Small intestine (tissue), 16 donors: ENCODE measurements around the gene TMEM43. TPM values are rescaled to one million over a fixed set of nuclear protein-coding genes. Genes with fewer than 3 reads are reported as not detected.
"Not testable (repeated sequence)": the region's sequence is repeated elsewhere in the genome, so short reads cannot be mapped to it uniquely, and the experiment has no call there.

Experiments used
- DNase-seq, 2 donors: peaks; one replicate each; pipeline versions ENCODE4 v3.0.0 to v3.0.0-alpha.2; 2013
- FAIRE-seq: peaks from 2 replicates; lab custom pipeline; 2012; peaks lifted over from hg19 to GRCh38; lab: Jason Lieb, UNC
- H3K27ac ChIP-seq, 3 donors: one replicate each; pipeline ENCODE4 v1.5.1; 2013; ENCODE audit warnings: low read length in 2 of 3, mild to moderate bottlenecking in 2 of 3, control low read depth in 1 of 3, inconsistent platforms in 1 of 3, low read depth in 1 of 3, moderate library complexity in 1 of 3
- H3K27me3 ChIP-seq, 3 donors: one replicate each; pipeline ENCODE4 v1.6.1; 2013; ENCODE audit warnings: low read length in 3 of 3, inconsistent platforms in 1 of 3; ENCODE audit not compliant: control insufficient read depth in 3 of 3, insufficient read depth in 3 of 3
- H3K36me3 ChIP-seq, 3 donors: one replicate each; pipeline ENCODE4 v1.6.1; 2013; ENCODE audit warnings: low read length in 3 of 3, inconsistent platforms in 1 of 3, low read depth in 1 of 3, mild to moderate bottlenecking in 1 of 3, moderate library complexity in 1 of 3; ENCODE audit not compliant: control insufficient read depth in 3 of 3, insufficient read depth in 2 of 3
- H3K4me1 ChIP-seq, 3 donors: one replicate each; pipeline ENCODE4 v1.6.1; 2013; ENCODE audit warnings: low read length in 2 of 3, inconsistent platforms in 1 of 3, low read depth in 1 of 3, mild to moderate bottlenecking in 1 of 3, moderate library complexity in 1 of 3; ENCODE audit not compliant: control insufficient read depth in 3 of 3, insufficient read depth in 2 of 3
- H3K4me3 ChIP-seq, 3 donors: one replicate each; pipeline ENCODE4 v1.5.1; 2013; ENCODE audit warnings: low read length in 3 of 3, control low read depth in 1 of 3, inconsistent platforms in 1 of 3, low read depth in 1 of 3, mild to moderate bottlenecking in 1 of 3, moderate library complexity in 1 of 3
- H3K9me3 ChIP-seq, 2 donors: one replicate each; pipeline ENCODE4 v1.6.1; 2013; ENCODE audit warnings: low read depth in 1 of 2, low read length in 1 of 2; ENCODE audit not compliant: control insufficient read depth in 2 of 2, insufficient read depth in 1 of 2
- WGBS, 3 donors: extraction: QIAGEN DNeasy Blood & Tissue Kit; methylation state at CpG; one replicate each; pipeline ENCODE4 v1.1.7; 2013; 5-methylcytosine and 5-hydroxymethylcytosine counted together
- long read RNA-seq, 10 donors: transcript quantifications; one replicate each; lab custom pipeline, GENCODE V29; 2026
- polyA plus RNA-seq, 4 donors: library from polyadenylated mRNA; stranded (reverse) in 3 of 4; unstranded in 1 of 4; fragments of 200-250 nt in 3 of 4; fragments of 120-200 nt in 1 of 4; gene quantifications; one replicate each; pipeline versions ENCODE4 v1.2.1 to v1.2.3, GENCODE V29; 2013
- donor health status: healthy with polysubstance abuse.
- donor health status: control.
- donor health status: control.
- donor health status: Bipolar disorder and iron deficiency.
- donor health status: healthy.

TMEM43 gene, protein sequence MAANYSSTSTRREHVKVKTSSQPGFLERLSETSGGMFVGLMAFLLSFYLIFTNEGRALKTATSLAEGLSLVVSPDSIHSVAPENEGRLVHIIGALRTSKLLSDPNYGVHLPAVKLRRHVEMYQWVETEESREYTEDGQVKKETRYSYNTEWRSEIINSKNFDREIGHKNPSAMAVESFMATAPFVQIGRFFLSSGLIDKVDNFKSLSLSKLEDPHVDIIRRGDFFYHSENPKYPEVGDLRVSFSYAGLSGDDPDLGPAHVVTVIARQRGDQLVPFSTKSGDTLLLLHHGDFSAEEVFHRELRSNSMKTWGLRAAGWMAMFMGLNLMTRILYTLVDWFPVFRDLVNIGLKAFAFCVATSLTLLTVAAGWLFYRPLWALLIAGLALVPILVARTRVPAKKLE
- 10 to 100 TPM; 11.9 to 37.5 (median 22.9) TPM for polyA plus RNA-seq
- long read RNA-seq, donor 1 = 0 reads
- long read RNA-seq, donor 2, partial matches to known transcripts = 0 of 3 reads
- long read RNA-seq, donor 2, other reads (novel, unspliced or antisense) = 0 of 3 reads
- long read RNA-seq, donor 3, partial matches to known transcripts = 0 of 4 reads
- long read RNA-seq, donor 3, other reads (novel, unspliced or antisense) = 0 of 4 reads
- long read RNA-seq, donor 4 = 0 reads
- long read RNA-seq, donor 5 = 0 reads
- long read RNA-seq, donor 6, transcript TMEM43-201 (12 exons, 3,341 nt) = major isoform, 7 of 7 reads
- long read RNA-seq, donor 6, partial matches to known transcripts = 0 of 7 reads
- long read RNA-seq, donor 6, other reads (novel, unspliced or antisense) = 0 of 7 reads
- long read RNA-seq, donor 7 = 0 reads
- long read RNA-seq, donor 8 = 0 reads
- long read RNA-seq, donor 9 = 0 reads
- long read RNA-seq, donor 10, transcript TMEM43-201 (12 exons, 3,341 nt) = major isoform, 14 of 14 reads
- long read RNA-seq, donor 10, partial matches to known transcripts = 0 of 14 reads
- long read RNA-seq, donor 10, other reads (novel, unspliced or antisense) = 0 of 14 reads

DNA sequence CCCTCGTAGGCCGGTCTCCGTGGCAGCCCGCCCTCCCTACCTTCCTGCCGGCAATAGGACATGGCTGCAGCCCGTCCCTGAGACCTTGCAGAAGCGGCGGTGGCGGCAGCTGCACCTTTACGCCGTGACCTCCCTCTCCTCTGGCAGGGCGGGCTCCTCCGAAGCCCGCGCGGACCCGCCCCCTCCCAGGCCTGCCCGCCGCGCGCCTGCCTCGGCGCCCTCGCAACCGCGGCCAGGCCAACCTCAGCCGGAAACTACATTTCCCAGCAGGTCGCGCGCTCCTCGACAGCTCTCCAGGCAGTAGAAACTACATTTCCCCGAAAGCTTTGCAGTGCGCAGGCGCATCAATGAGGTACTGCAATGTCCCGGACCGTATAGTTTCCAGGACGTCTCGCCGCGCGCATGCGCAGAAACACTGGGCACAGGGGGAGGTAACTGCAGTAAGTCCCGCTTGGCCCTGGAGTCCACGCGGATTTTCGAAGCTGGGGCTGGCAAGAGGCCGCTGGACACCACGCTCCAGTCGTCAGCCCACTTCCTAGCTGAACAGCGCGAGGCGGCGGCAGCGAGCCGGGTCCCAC lies at the start of gene TMEM43, which contains the start of gene CHCHD4:
Gene TMEM43, plus strand, starts transcription at position 438 of the 578 bp plus-strand sequence. CDS start 142 bp downstream, outside the sequence.
Gene CHCHD4, minus strand, starts transcription at position 256 of the 578 bp plus-strand sequence. Its CDS starts 194 bp downstream, at position 62.
- Histone ChIP-seq H3K27ac (peak within 1 kb of the TSS; percentile 80 to 94 (median 91)), H3K4me1 (peaks cover 8 to 50% (median 14%) of the 10 kb centered on the region in 3 donors), H3K36me3 (peaks cover 0 to 32% (median 2%) of the 10 kb centered on the region in 3 donors), H3K9me3 (no peaks in the 10 kb centered on the region), H3K4me3 (peak within 1 kb of the TSS; percentile 80 to 97 (median 84)), H3K27me3 (no peaks in the 10 kb centered on the region)
- 0 to 1% (median 0%) methylated on average over 45 to 55 of the region's 55 CpGs for WGBS, 3 donors
- DNase-seq (peak; percentile 99 to 100), FAIRE-seq (no peak)

- H3K9me3 ChIP-seq = peaks cover 0 to 10% of the 10 kb centered on the region in 2 donors
- WGBS, 3 donors = 70 to 77% (median 71%) methylated on average over 3 of the region's 3 CpGs
- H3K4me1 ChIP-seq, H3K4me3 ChIP-seq, H3K27ac ChIP-seq, H3K36me3 ChIP-seq, DNase-seq, FAIRE-seq, H3K27me3 ChIP-seq: not testable (repeated sequence)
These were observed 49.6 kb upstream of the TMEM43 start for GRCh38 chr3:14075233-14075632.

GRCh38 chr3:14077310-14077709 lies 47.5 kb upstream of the TMEM43 start:
- H3K27me3 ChIP-seq = no peaks in the 10 kb centered on the region
- H3K9me3 ChIP-seq = peaks cover 0 to 16% of the 10 kb centered on the region in 2 donors
- H3K27ac ChIP-seq = no peak overlapping the region
- WGBS, 3 donors = 90 to 98% (median 96%) methylated on average over 1 of the region's 1 CpG
- FAIRE-seq (no peak), DNase-seq (no peak)
- H3K4me3 ChIP-seq = no peak overlapping the region
- no peaks in the 10 kb centered on the region for H3K4me1 ChIP-seq
- H3K36me3 ChIP-seq = no peaks in the 10 kb centered on the region

DNA sequence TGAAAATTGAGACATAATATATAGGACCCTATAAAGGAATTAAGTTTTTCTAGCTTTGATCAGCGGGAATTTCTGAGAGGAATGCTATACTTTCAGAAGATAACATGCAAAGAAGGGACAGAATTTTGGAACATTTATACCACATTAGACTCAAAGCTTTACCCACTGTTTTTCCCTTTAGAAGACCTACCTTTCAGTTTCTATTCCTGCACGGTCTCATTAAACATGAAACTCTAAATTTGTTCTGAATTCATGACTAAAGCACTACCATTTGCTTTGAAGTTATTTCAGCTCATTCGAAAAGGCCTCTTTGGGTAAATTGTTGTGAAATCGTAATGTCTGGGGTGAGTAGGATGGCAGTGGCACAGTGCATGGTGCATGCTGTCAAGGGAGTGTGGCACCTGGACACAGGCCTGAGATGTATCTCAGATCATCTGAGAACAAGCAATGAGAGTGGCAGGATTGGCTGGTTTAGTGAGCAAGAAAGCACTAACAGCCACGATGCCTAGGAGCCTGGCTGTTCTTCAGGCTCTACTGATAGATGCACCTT lies 42.7 kb upstream of the TMEM43 start:
- Histone ChIP-seq H3K4me3 (no peak overlapping the region), H3K36me3 (no peaks in the 10 kb centered on the region), H3K9me3 (peaks cover 0 to 16% of the 10 kb centered on the region in 2 donors), H3K27me3 (no peaks in the 10 kb centered on the region), H3K4me1 (no peaks in the 10 kb centered on the region), H3K27ac (no peak overlapping the region)
- FAIRE-seq = no peak
- DNase-seq = no peak
- 68 to 74% (median 71%) methylated on average over 5 of the region's 5 CpGs for WGBS, 3 donors

- H3K27ac ChIP-seq, H3K4me1 ChIP-seq, DNase-seq, H3K4me3 ChIP-seq, FAIRE-seq, H3K27me3 ChIP-seq, H3K36me3 ChIP-seq, H3K9me3 ChIP-seq: not testable (repeated sequence)
- 73 to 85% (median 74%) methylated on average over 5 of the region's 5 CpGs for WGBS, 3 donors
These were observed 37.4 kb upstream of the TMEM43 start for GRCh38 chr3:14087461-14087860.

GRCh38 chr3:14091959-14092358 lies 32.9 kb upstream of the TMEM43 start:
- H3K9me3 ChIP-seq, H3K27ac ChIP-seq, FAIRE-seq, H3K27me3 ChIP-seq, H3K4me1 ChIP-seq, H3K4me3 ChIP-seq, H3K36me3 ChIP-seq: not testable (repeated sequence)
- peak in 1 of 2 donors; percentile 12 for DNase-seq
- 70 to 86% (median 82%) methylated on average over 3 of the region's 5 CpGs for WGBS, 3 donors

GRCh38 chr3:14092464-14092863 lies 32.4 kb upstream of the TMEM43 start:
- H3K27me3 ChIP-seq = peaks cover 0 to 4% (median 0%) of the 10 kb centered on the region in 3 donors
- WGBS, 3 donors = 90 to 98% (median 92%) methylated on average over 2 of the region's 2 CpGs
- H3K4me3 ChIP-seq = no peak overlapping the region
- FAIRE-seq = no peak
- peaks cover 0 to 7% of the 10 kb centered on the region in 2 donors for H3K9me3 ChIP-seq
- DNase-seq = no peak
- no peak overlapping the region for H3K27ac ChIP-seq
- H3K36me3 ChIP-seq = no peaks in the 10 kb centered on the region
- H3K4me1 ChIP-seq = no peaks in the 10 kb centered on the region
